GM19193 (cell line): ENCODE data around the gene HAGHL.

ENCODE experiments used
- POLR2A ChIP-seq: IDR thresholded peaks from 4 replicates; pipeline ENCODE4 v1.6.1; 2011; ENCODE audit not compliant: insufficient read depth, insufficient read length; ENCODE audit errors: extremely low read depth

Gene HAGHL

GRCh38 chr16:684071-684794, 42.7 kb upstream of the HAGHL start, which contains the start of gene JMJD8:
Gene JMJD8 (minus strand): TSS chr16:684334. CDS start chr16:684319, 15 bp downstream.
- peak; percentile 91 for TF ChIP-seq POLR2A

GRCh38 chr16:684961-685696, 41.8 kb upstream of the HAGHL start:
- no peak for TF ChIP-seq POLR2A

GRCh38 chr16:685967-686366, 40.9 kb upstream of the HAGHL start:
- TF ChIP-seq POLR2A, result no peak

GRCh38 chr16:686459-687260, 40.2 kb upstream of the HAGHL start:
- TF ChIP-seq POLR2A, result no peak

GRCh38 chr16:687499-687898, 39.4 kb upstream of the HAGHL start:
- TF ChIP-seq POLR2A, result no peak

- TF ChIP-seq POLR2A, result no peak
Measured at GRCh38 chr16:689175-689897, 37.6 kb upstream of the HAGHL start.

GRCh38 chr16:692356-693108, 34.4 kb upstream of the HAGHL start:
- no peak for TF ChIP-seq POLR2A

- no peak for TF ChIP-seq POLR2A
Measured at GRCh38 chr16:693364-693763, 33.5 kb upstream of the HAGHL start.

GRCh38 chr16:693766-694165, 33.1 kb upstream of the HAGHL start:
- TF ChIP-seq POLR2A, result no peak

- no peak for TF ChIP-seq POLR2A
Measured at GRCh38 chr16:694187-694862, 32.6 kb upstream of the HAGHL start.

GRCh38 chr16:694863-695354, 32.0 kb upstream of the HAGHL start:
- TF ChIP-seq POLR2A, result no peak

GRCh38 chr16:695355-696089, 31.4 kb upstream of the HAGHL start:
- TF ChIP-seq POLR2A, result peak; percentile 33

GRCh38 chr16:698911-699671, 27.8 kb upstream of the HAGHL start:
- no peak for TF ChIP-seq POLR2A
